WTC11 (cell line): ENCODE measurements around the gene CEBPB. TPM values are rescaled to one million over a fixed set of nuclear protein-coding genes. Genes with fewer than 3 reads are reported as not detected.
A peak's percentile ranks its signal among the peaks of the same experiment; 100 is the strongest.

Experiments used
- CBFB ChIP-seq: sonication (generic); formaldehyde crosslinking; IDR thresholded peaks from 2 replicates; pipeline ENCODE4 v1.8.1; 2022; ENCODE audit warnings: mild to moderate bottlenecking, low read depth, missing genetic modification reagents
- CREB1 ChIP-seq: sonication (generic); formaldehyde crosslinking; IDR thresholded peaks from 2 replicates; pipeline ENCODE4 v1.8.0; 2023; ENCODE audit warnings: mild to moderate bottlenecking, missing genetic modification reagents
- CREM ChIP-seq: sonication (generic); formaldehyde crosslinking; IDR thresholded peaks from 2 replicates; pipeline ENCODE4 v1.8.1; 2022; ENCODE audit warnings: mild to moderate bottlenecking, missing genetic modification reagents, moderate library complexity
- ELF4 ChIP-seq: sonication (generic); formaldehyde crosslinking; IDR thresholded peaks from 2 replicates; pipeline ENCODE4 v1.8.1; 2022; ENCODE audit warnings: low read depth, mild to moderate bottlenecking, moderate library complexity, missing genetic modification reagents
- EMX1 ChIP-seq: fragments of 250-450 bp; sonication (Bioruptor Pico); IDR thresholded peaks from 2 replicates; pipeline ENCODE4 v1.8.0; 2021; ENCODE audit warnings: mild to moderate bottlenecking
- ERG ChIP-seq: fragments of 250-450 bp; sonication (Bioruptor Pico); IDR thresholded peaks from 2 replicates; pipeline ENCODE4 v1.8.0; 2021; ENCODE audit warnings: mild to moderate bottlenecking
- ESRRA ChIP-seq: sonication (generic); formaldehyde crosslinking; IDR thresholded peaks from 2 replicates; pipeline ENCODE4 v1.8.1; 2022; ENCODE audit warnings: mild to moderate bottlenecking, missing genetic modification reagents, borderline replicate concordance
- FOXK1 ChIP-seq: sonication (generic); formaldehyde crosslinking; IDR thresholded peaks from 2 replicates; pipeline ENCODE4 v1.8.0; 2022; ENCODE audit warnings: mild to moderate bottlenecking, moderate library complexity, missing genetic modification reagents
- GTF2I ChIP-seq: fragments of 250-450 bp; sonication (Bioruptor Pico); conservative IDR thresholded peaks from 2 replicates; pipeline ENCODE4 v1.4.0; 2021; ENCODE audit warnings: mild to moderate bottlenecking
- KAT7 ChIP-seq: sonication (generic); formaldehyde crosslinking; IDR thresholded peaks from 2 replicates; pipeline ENCODE4 v1.8.1; 2023; ENCODE audit warnings: missing genetic modification reagents, mild to moderate bottlenecking, borderline replicate concordance
- MAX ChIP-seq: sonication (generic); formaldehyde crosslinking; IDR thresholded peaks from 2 replicates; pipeline ENCODE4 v1.8.0; 2022; ENCODE audit warnings: mild to moderate bottlenecking, missing genetic modification reagents
- MYBL2 ChIP-seq: sonication (generic); formaldehyde crosslinking; IDR thresholded peaks from 2 replicates; pipeline ENCODE4 v1.8.1; 2023; ENCODE audit warnings: mild to moderate bottlenecking, moderate library complexity, missing genetic modification reagents
- NFYB ChIP-seq: sonication (generic); formaldehyde crosslinking; conservative IDR thresholded peaks from 2 replicates; pipeline ENCODE4 v1.8.0; 2022; ENCODE audit warnings: low read depth, missing genetic modification reagents
- NR3C1 ChIP-seq: sonication (generic); formaldehyde crosslinking; conservative IDR thresholded peaks from 2 replicates; pipeline ENCODE4 v1.8.1; 2023; ENCODE audit warnings: low read depth, mild to moderate bottlenecking, missing genetic modification reagents
- RELA ChIP-seq: sonication (generic); formaldehyde crosslinking; IDR thresholded peaks from 2 replicates; pipeline ENCODE4 v1.8.1; 2022; ENCODE audit warnings: missing genetic modification reagents, mild to moderate bottlenecking, borderline replicate concordance
- SMAD3 ChIP-seq: sonication (generic); formaldehyde crosslinking; IDR thresholded peaks from 2 replicates; pipeline ENCODE4 v1.8.0; 2022; ENCODE audit warnings: missing genetic modification reagents, mild to moderate bottlenecking, borderline replicate concordance
- SMAD4 ChIP-seq: sonication (generic); formaldehyde crosslinking; IDR thresholded peaks from 2 replicates; pipeline ENCODE4 v1.8.0; 2022; ENCODE audit warnings: mild to moderate bottlenecking, missing genetic modification reagents
- TP53 ChIP-seq: sonication (generic); formaldehyde crosslinking; IDR thresholded peaks from 2 replicates; pipeline ENCODE4 v1.8.1; 2023; ENCODE audit warnings: mild to moderate bottlenecking, missing genetic modification reagents
- ZBTB21 ChIP-seq: sonication (generic); formaldehyde crosslinking; IDR thresholded peaks from 2 replicates; pipeline ENCODE4 v1.8.1; 2023; ENCODE audit warnings: mild to moderate bottlenecking, missing genetic modification reagents, borderline replicate concordance
- ZNF219 ChIP-seq: sonication (generic); formaldehyde crosslinking; IDR thresholded peaks from 2 replicates; pipeline ENCODE4 v1.8.0; 2023; ENCODE audit warnings: missing genetic modification reagents, mild to moderate bottlenecking, borderline replicate concordance
- ZNF232 ChIP-seq: sonication (generic); formaldehyde crosslinking; IDR thresholded peaks from 2 replicates; pipeline ENCODE4 v1.8.0; 2022; ENCODE audit warnings: mild to moderate bottlenecking, missing genetic modification reagents
- ZNF263 ChIP-seq: sonication (generic); formaldehyde crosslinking; IDR thresholded peaks from 2 replicates; pipeline ENCODE4 v1.8.1; 2022; ENCODE audit warnings: low read depth, mild to moderate bottlenecking, moderate library complexity, missing genetic modification reagents
- ZNF281 ChIP-seq: sonication (generic); formaldehyde crosslinking; IDR thresholded peaks from 2 replicates; pipeline ENCODE4 v1.8.0; 2023; ENCODE audit warnings: mild to moderate bottlenecking, missing genetic modification reagents
- ZNF317 ChIP-seq: sonication (generic); formaldehyde crosslinking; IDR thresholded peaks from 2 replicates; pipeline ENCODE4 v1.8.1; 2023; ENCODE audit warnings: low read depth, mild to moderate bottlenecking, moderate library complexity, missing genetic modification reagents, borderline replicate concordance
- ZNF416 ChIP-seq: fragments of 250-450 bp; sonication (Bioruptor Pico); IDR thresholded peaks from 2 replicates; pipeline ENCODE4 v1.9.0; 2021; ENCODE audit warnings: mild to moderate bottlenecking, inconsistent platforms
- ZNF423 ChIP-seq: fragments of 250-450 bp; sonication (Bioruptor Pico); IDR thresholded peaks from 2 replicates; pipeline ENCODE4 v2.1.2; 2022; ENCODE audit warnings: mild to moderate bottlenecking, moderate library complexity
- total RNA-seq: library from RNA; stranded (reverse); gene quantifications from 3 replicates; pipeline ENCODE4 v1.2.3, GENCODE V29; 2021
- TF ChIP-seq, protein P1 (sequence below): sonication (generic); formaldehyde crosslinking; IDR thresholded peaks from 2 replicates; pipeline ENCODE4 v1.8.1; 2022; ENCODE audit warnings: mild to moderate bottlenecking, missing genetic modification reagents, moderate library complexity, borderline replicate concordance
- TF ChIP-seq, protein P2 (sequence below): sonication (generic); formaldehyde crosslinking; IDR thresholded peaks from 2 replicates; pipeline ENCODE4 v1.8.0; 2022; ENCODE audit warnings: missing genetic modification reagents

The CEBPB gene
- total RNA-seq, 1 experiment from 2014 or later: 29.1 TPM

DNA sequence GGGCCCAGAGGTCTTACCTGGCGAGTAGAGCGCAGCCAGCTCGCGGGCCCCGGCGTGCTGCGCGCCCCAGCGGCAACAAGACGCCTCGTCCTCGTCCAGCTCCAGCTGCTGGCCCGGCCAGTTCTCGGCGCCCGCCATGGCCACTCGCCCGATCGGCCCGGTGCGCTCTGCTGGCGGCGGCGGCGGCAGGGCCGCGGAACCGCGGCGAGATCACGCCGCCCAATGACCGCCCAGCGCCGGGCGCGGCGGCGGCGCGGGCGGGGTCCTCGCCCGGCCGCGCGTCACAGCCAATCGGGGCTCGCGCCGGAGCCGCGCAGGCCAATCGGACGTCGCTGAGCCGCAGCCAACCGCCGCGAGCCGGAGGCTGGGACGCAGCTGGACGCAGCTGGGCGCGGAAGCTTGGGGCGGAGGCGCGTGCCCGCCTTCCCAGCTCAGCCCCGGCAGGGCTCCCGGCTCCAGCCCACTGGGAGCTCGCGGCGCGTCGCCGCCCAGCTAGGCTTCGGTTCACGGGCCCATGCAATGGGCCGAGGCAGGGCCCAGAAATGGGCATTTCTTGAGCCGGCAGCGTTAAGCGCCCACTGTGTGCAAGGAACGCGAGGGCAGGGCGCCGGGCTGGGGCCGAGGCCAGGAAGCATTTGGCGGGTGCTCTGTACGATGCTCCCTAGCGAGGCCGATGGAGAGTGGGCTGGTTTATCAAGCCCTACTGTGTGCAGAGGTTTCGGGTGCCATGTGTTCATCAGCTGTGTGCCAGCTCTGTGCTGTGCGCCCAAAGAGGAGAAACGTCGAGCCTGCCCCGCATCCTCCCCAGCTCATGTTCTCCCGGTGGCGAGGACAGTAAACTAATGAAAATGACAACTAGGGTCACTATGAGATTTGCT, 36.9 kb upstream of the CEBPB start, which contains the start of gene PEDS1 (continued):
- TF ChIP-seq ESRRA (CRISPR knock-in tag) (peak; percentile 88; the same call in 1 of the 2 replicates), ZNF423 (CRISPR knock-in tag) (no peak), SMAD3 (CRISPR knock-in tag) (0 out of 2 replicates have a peak, but pooled peaks have one; percentile 7), SMAD4 (CRISPR knock-in tag) (no peak), NFYB (CRISPR knock-in tag) (peak; percentile 81), MAX (CRISPR knock-in tag) (peak; percentile 95), NR3C1 (0 out of 2 replicates have a peak, but pooled peaks have one; percentile 67), ZNF416 (no peak), FOXK1 (peak; percentile 73), CREB1 (peak; percentile 75), CREM (peak; percentile 70; the same call in 1 of the 2 replicates), ELF4 (CRISPR knock-in tag) (0 out of 2 replicates have a peak, but pooled peaks have one; percentile 25), TP53 (CRISPR knock-in tag) (peak; percentile 76), RELA (CRISPR knock-in tag) (peak; percentile 86), ZNF232 (peak; percentile 88), ZNF219 (0 out of 2 replicates have a peak, but pooled peaks have one; percentile 77), ERG (CRISPR knock-in tag) (no peak), EMX1 (CRISPR knock-in tag) (no peak), MYBL2 (CRISPR knock-in tag) (peak; percentile 86; the same call in 1 of the 2 replicates), ZNF317 (CRISPR knock-in tag) (peak; percentile 55), ZNF263 (CRISPR knock-in tag) (peak; percentile 63; the same call in 1 of the 2 replicates), CBFB (CRISPR knock-in tag) (peak; percentile 79), KAT7 (peak; percentile 96), GTF2I (CRISPR knock-in tag) (no peak), ZNF281 (CRISPR knock-in tag) (0 out of 2 replicates have a peak, but pooled peaks have one; percentile 37), ZBTB21 (peak; percentile 68; the same call in 1 of the 2 replicates)
- TF ChIP-seq, protein P1, sequence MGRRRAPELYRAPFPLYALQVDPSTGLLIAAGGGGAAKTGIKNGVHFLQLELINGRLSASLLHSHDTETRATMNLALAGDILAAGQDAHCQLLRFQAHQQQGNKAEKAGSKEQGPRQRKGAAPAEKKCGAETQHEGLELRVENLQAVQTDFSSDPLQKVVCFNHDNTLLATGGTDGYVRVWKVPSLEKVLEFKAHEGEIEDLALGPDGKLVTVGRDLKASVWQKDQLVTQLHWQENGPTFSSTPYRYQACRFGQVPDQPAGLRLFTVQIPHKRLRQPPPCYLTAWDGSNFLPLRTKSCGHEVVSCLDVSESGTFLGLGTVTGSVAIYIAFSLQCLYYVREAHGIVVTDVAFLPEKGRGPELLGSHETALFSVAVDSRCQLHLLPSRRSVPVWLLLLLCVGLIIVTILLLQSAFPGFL (CRISPR knock-in tag): peak; percentile 14; the same call in 1 of the 2 replicates
- TF ChIP-seq, protein P2, sequence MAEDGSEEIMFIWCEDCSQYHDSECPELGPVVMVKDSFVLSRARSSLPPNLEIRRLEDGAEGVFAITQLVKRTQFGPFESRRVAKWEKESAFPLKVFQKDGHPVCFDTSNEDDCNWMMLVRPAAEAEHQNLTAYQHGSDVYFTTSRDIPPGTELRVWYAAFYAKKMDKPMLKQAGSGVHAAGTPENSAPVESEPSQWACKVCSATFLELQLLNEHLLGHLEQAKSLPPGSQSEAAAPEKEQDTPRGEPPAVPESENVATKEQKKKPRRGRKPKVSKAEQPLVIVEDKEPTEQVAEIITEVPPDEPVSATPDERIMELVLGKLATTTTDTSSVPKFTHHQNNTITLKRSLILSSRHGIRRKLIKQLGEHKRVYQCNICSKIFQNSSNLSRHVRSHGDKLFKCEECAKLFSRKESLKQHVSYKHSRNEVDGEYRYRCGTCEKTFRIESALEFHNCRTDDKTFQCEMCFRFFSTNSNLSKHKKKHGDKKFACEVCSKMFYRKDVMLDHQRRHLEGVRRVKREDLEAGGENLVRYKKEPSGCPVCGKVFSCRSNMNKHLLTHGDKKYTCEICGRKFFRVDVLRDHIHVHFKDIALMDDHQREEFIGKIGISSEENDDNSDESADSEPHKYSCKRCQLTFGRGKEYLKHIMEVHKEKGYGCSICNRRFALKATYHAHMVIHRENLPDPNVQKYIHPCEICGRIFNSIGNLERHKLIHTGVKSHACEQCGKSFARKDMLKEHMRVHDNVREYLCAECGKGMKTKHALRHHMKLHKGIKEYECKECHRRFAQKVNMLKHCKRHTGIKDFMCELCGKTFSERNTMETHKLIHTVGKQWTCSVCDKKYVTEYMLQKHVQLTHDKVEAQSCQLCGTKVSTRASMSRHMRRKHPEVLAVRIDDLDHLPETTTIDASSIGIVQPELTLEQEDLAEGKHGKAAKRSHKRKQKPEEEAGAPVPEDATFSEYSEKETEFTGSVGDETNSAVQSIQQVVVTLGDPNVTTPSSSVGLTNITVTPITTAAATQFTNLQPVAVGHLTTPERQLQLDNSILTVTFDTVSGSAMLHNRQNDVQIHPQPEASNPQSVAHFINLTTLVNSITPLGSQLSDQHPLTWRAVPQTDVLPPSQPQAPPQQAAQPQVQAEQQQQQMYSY: peak; percentile 32
